Fibroblast of the aortic adventitia (primary cell): ENCODE measurements around the gene GPR17. TPM values are rescaled to one million over a fixed set of nuclear protein-coding genes. Genes with fewer than 3 reads are reported as not detected.

ENCODE experiments used
- DNase-seq: peaks from one replicate; pipeline ENCODE4 v3.0.0-alpha.2; 2010; ENCODE audit warnings: low read depth
- H3K4me3 ChIP-seq: 2 replicates; pipeline ENCODE4 v1.5.1; 2011; ENCODE audit warnings: low read depth, mild to moderate bottlenecking, control low read depth, low read length, moderate library complexity
- CTCF ChIP-seq: IDR thresholded peaks from 2 replicates; pipeline ENCODE4 v1.5.1; 2011; ENCODE audit warnings: mild to moderate bottlenecking, low read length, control low read depth, inconsistent platforms; ENCODE audit not compliant: insufficient read depth
- total RNA-seq: library from RNA; depleted of rRNA; stranded (reverse); fragments of >200 nt; gene quantifications from 2 replicates; pipeline ENCODE4 v1.2.3, GENCODE V29; 2012; ENCODE audit warnings: low replicate concordance

GPR17 gene
- total RNA-seq, 1 donor: not detected

GRCh38 chr2:127644066-127645025 lies 1.6 kb upstream of the GPR17 start:
- TF ChIP-seq CTCF: peak; percentile 2
- DNase-seq: no peak
- H3K4me3 ChIP-seq: no peak overlapping the region

- H3K4me3 ChIP-seq: no peak overlapping the region
- TF ChIP-seq CTCF: no peak
- no peak for DNase-seq
Observed at GRCh38 chr2:127645026-127645394, 943 bp upstream of the GPR17 start.

GRCh38 chr2:127646487-127647241 lies 711 bp downstream of the GPR17 start:
- H3K4me3 ChIP-seq: no peak overlapping the region
- DNase-seq: no peak
- TF ChIP-seq CTCF: no peak

- no peak overlapping the region for H3K4me3 ChIP-seq
- DNase-seq: peak; percentile 38
- TF ChIP-seq CTCF: no peak
Observed at GRCh38 chr2:127647242-127648190, 1.6 kb downstream of the GPR17 start.

- no peak for TF ChIP-seq CTCF
- DNase-seq: no peak
- H3K4me3 ChIP-seq: no peak overlapping the region
Observed at GRCh38 chr2:127648321-127648720, 2.4 kb downstream of the GPR17 start.

GRCh38 chr2:127649100-127649611 lies 3.2 kb downstream of the GPR17 start:
- no peak overlapping the region for H3K4me3 ChIP-seq
- TF ChIP-seq CTCF: no peak

More at GRCh38 chr2:127649100-127649611, 3.2 kb downstream of the GPR17 start:
- no peak for DNase-seq
